ENCODE results near the gene PNPLA4.

The PNPLA4 gene

DNA sequence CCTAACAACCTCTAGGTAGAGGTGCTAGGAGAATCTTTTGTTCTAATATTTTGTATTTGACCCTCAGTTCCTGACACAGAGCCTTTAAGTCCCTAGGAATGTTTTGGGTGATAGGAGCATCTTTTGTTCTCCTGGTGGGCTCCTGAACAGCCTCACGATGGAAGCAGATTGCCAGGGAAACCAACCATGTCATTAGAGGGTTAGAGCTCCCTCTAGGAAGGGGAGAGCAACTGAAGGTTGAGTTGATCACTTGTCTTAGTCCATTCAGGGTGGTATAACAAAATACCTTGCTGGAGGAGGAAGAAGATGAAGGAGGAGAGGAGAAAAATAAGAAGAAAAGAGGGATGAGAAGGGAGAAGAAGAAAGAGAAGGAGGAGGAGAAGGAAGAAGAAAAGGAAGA lies 75.0 kb downstream of the PNPLA4 start:
- no peak for FAIRE-seq
